NCI-H2196 (cell line): ENCODE measurements around the gene SMTN.
"Not testable (repeated sequence)": the region's sequence is repeated elsewhere in the genome, so short reads cannot be mapped to it uniquely, and the experiment has no call there.

Source experiments
- DNase-seq: peaks from one replicate; lab custom pipeline; 2025; ENCODE audit not compliant: unreplicated experiment; lab: John Stamatoyannopoulos, UW

SMTN gene

GRCh38 chr22:31080848-31081649 is at the start of gene SMTN:
Gene SMTN, plus strand, starts transcription at chr22:31081318. Its CDS starts 1,941 bp downstream, at chr22:31083259.
- peak; percentile 77 for DNase-seq

GRCh38 chr22:31036671-31037550 is 44.2 kb upstream of the SMTN start:
- no peak for DNase-seq

- DNase-seq: no peak
Observed at GRCh38 chr22:31038686-31039085, 42.4 kb upstream of the SMTN start.

- no peak for DNase-seq
Observed at GRCh38 chr22:31039393-31039792, 41.7 kb upstream of the SMTN start.

- no peak for DNase-seq
Observed at GRCh38 chr22:31040542-31041398, 40.3 kb upstream of the SMTN start.

GRCh38 chr22:31044262-31044861 is 36.8 kb upstream of the SMTN start:
- DNase-seq: peak; percentile 20

- DNase-seq: no peak
Observed at GRCh38 chr22:31045900-31046538, 35.1 kb upstream of the SMTN start.

- peak; percentile 10 for DNase-seq
Observed at GRCh38 chr22:31046539-31047226, 34.4 kb upstream of the SMTN start.

GRCh38 chr22:31048570-31048969 is 32.5 kb upstream of the SMTN start:
- DNase-seq: no peak

GRCh38 chr22:31049815-31050420 is 31.2 kb upstream of the SMTN start:
- no peak for DNase-seq

GRCh38 chr22:31055117-31055634 is 25.9 kb upstream of the SMTN start:
- DNase-seq: no peak

- peak; percentile 78 for DNase-seq
Observed at GRCh38 chr22:31055635-31056159, 25.4 kb upstream of the SMTN start.

GRCh38 chr22:31056986-31057599 is 24.0 kb upstream of the SMTN start:
- DNase-seq: no peak

- not testable (repeated sequence) for DNase-seq
Observed at GRCh38 chr22:31059663-31060062, 21.5 kb upstream of the SMTN start.

- no peak for DNase-seq
Observed at GRCh38 chr22:31062566-31063230, 18.4 kb upstream of the SMTN start.

GRCh38 chr22:31064369-31064768 is 16.7 kb upstream of the SMTN start:
- no peak for DNase-seq

GRCh38 chr22:31068970-31069369 is 12.1 kb upstream of the SMTN start:
- DNase-seq: no peak
